ENCODE results near the gene HTATIP2.
A peak's percentile ranks its signal among the peaks of the same experiment; 100 is the strongest.
"Not testable (repeated sequence)": the region's sequence is repeated elsewhere in the genome, so short reads cannot be mapped to it uniquely, and the experiment has no call there.

The HTATIP2 gene

DNA sequence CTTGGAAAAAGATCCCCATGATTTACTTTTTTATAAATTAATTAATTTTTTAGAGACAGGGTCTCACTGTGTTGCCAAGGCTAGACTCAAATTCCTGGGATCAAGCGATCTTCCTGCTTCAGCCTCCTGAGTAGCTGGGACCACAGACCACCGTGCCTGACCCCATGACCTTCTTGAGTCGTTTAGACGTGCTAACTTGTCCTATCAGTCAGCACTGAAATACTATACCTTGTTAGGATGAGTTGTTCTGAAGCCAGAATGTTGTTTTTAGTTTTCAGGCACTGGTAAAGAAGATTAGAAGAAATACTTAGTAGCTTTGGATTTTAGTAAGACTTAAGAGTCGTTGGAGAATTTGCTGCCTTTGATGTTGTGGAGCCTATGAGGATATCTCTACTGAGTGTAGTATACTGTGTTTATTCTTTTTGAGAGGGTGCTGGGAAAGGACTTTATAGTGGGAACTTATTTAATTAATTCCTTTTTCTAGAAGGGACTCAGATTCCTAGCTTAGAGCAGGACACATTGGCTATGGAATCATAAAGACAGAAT is 8.6 kb downstream of the HTATIP2 start:
- no peak for DNase-seq

DNA sequence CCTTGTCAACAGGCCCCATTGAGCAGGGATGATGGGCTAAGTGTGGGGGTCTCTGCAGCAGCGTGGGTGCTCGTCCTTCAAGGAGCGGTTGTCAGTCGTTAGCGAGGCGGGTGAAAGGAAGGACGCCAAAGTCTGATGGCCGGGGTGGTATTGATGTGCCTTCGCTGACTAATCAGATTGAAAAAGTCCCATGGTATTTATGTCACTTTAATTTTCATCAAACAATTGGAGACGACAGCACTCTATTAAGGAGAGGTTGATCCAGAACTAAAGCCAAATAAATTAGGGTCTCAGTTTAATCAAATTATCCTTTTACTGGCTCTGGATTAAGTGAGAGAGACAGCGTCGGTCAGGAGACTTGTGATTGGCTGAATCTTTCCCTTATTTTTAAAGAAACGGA is 9.6 kb downstream of the HTATIP2 start:
- DNase-seq, result no peak

GRCh38 chr11:20373568-20374209 is 10.2 kb downstream of the HTATIP2 start:
- DNase-seq, result no peak

DNA sequence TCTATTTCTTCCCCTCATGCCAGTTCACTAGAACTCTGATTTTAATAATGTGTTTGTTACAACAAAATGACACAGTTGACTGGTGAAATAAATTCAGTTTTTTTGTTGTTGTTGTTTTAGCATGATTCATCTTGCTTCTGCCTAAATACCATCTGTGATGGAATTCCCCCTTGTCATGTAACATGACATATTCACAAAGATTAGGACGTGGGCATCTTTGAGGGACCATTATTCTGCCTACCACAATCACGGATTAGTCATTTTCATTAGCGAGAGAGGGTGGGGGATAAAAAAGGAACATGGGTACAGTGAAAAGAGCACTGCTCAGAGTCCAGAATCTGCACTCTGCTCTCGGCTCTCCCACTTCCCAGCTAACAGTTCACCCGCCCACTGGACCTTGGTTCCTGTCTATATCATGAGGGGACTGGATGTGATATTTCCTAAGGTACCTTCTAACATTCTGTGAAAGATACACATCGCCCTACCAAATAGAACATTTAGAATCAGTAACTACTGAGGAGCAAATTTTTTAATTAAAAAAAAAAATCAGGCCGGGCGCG is 11.3 kb downstream of the HTATIP2 start:
- no peak for DNase-seq

- no peak for DNase-seq
These were observed 12.7 kb downstream of the HTATIP2 start for GRCh38 chr11:20376162-20376730.

DNA sequence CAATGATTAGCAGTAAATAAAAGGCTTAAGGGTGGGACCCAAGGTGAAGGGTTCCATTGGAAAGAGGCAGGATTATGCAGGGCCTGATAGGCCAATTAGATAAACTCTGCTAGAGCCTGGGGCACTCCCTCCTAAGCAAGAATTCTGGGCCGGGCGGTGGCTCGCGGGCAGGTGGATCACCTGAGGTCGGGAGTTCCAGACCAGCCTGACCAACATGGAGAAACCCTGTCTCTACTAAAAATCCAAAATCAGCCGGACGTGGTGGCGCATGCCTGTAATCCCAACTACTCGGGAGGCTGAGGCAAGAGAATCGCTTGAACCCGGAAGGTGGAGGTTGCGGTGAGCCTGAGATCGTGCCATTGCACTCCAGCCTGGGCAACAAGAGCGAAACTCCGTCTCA is 22.5 kb downstream of the HTATIP2 start:
- DNase-seq, result not testable (repeated sequence)

GRCh38 chr11:20387261-20388095 is 24.0 kb downstream of the HTATIP2 start, which contains the start of gene PRMT3:
Gene PRMT3, plus strand, starts transcription at chr11:20387716. Its CDS starts 31 bp downstream, at chr11:20387747.
- DNase-seq, result peak; percentile 94

GRCh38 chr11:20388096-20389055 is 24.9 kb downstream of the HTATIP2 start:
- peak; percentile 65 for DNase-seq

- peak; percentile 72 for DNase-seq
These were observed 33.8 kb downstream of the HTATIP2 start for GRCh38 chr11:20397281-20397680.

- DNase-seq, result no peak
These were observed 36.0 kb downstream of the HTATIP2 start for GRCh38 chr11:20399498-20399897.

DNA sequence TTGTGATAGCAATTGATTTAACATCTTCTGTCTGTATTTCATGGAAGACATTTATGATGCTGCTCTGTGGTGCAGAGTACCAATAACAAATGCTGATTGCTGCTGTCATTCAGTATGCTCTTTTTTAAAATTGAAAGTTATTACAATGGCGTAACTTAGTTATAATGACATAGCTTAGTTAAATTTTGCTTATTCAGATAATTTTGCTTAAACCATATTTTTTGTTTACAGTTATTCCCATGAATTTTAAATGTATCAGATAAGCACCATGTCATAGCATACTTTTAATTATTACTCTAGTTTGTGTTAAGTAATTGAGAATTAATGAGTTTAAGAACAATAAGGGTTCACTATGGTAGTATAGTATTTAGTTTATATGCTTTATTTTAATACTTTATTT is 39.5 kb downstream of the HTATIP2 start:
- no peak for DNase-seq

DNA sequence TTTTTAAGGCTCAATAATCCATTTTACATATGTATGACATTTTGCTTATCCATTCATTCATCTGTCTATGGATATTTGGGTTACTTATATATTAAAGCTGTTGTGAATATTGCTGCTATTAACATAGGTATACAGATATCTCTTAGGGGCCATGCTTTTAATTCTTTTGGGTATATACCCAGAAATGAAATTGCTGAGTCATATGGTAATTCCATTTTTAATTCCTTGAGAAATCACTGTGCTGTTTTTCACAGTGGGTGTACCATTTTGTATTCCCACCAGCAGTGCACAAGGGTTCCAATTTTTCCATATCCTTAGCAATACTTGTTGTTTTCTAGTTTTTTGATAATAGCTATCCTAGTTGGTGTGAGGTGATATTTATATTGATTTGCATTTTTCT is 43.0 kb downstream of the HTATIP2 start:
- DNase-seq, result no peak

DNA sequence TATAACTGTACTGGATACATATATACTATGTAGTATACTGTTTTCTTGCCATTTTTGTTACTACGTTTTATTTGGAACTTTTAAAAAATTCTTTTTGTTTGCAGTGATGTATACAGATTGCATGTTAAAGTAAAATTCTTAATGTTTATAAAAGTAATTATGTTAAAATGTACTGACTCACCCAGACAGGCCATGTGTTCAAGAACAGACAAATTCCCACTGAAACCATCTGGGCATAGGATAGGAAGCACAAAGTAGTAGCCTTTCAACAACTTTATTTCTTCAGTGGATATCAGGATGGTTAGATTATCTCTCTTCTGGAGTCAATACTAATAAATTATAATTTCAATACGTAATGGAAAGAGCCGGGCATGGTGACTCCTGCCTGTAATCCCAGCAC is 43.8 kb downstream of the HTATIP2 start:
- DNase-seq, result no peak

GRCh38 chr11:20415432-20415831 is 51.9 kb downstream of the HTATIP2 start:
- no peak for DNase-seq

- DNase-seq, result no peak
These were observed 54.3 kb downstream of the HTATIP2 start for GRCh38 chr11:20417771-20418170.

DNA sequence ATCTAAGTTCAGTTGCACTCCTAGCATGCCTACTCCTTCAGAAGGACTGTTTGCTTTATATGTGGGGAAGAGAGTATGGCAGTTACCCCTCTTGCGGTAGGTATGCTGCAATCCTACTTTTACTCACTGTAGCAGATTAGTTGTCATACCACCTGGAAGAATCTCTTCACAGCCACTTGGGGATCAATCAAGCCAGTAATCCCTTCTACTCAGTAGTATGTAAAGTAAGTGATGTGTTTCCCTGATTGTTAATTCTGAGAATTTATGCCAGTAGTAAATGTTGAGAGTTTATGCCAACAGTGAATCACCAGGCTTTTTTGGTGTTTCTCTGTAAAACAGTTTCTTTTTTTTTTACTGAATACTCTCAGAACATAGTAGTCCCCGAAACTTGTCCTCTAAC is 58.4 kb downstream of the HTATIP2 start:
- DNase-seq, result no peak

- no peak for DNase-seq
These were observed 65.7 kb downstream of the HTATIP2 start for GRCh38 chr11:20429216-20429615.
